ENCODE results near the gene KIAA1191.

The KIAA1191 gene

DNA sequence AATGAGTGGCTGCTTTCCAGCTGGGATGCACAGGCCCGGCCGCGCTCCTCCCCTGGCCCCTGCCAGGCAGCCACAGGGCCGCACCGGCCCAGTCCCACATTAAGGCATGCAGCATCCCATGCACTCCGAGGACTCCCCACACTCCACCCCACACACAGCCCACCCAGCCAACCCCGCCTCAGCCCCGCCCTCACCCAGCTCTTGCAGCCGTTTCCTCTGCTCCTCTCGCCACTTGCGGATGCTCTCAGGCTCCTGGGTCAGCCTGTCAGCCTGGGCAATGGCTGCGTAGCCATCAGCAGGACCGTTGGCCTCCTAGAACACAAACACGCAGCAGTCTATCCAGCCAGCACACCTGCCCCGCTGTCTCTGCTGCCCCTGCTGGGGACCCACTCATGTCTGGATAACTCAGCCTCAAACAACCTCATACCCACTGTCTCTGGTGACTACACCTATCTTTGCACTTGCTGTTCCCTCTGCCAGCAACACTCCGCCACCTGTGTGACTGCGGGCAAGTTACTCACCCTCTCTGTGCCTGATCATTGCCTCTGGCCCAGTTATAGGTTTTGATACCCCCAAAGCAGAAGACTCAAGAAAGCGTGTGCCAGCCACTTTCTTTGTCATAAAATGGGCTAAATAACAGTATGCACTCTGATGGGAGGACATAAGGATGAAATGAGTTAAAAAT, 36.3 kb upstream of the KIAA1191 start:
- TF ChIP-seq CTCF (conservative IDR thresholded peaks at IDR 0.05; ENCODE audit: low read length), result no peak
- no peak for TF ChIP-seq EZH2phosphoT487 (IDR thresholded peaks at IDR 0.05; ENCODE audit: borderline replicate concordance)
- Histone ChIP-seq H4K20me1 (ENCODE audit: insufficient read depth, low read length, poor library complexity, severe bottlenecking) (no peaks in the 10 kb centered on the region), H3K36me3 (ENCODE audit: insufficient read depth, low read length) (no peaks in the 10 kb centered on the region), H3K9ac (ENCODE audit: low read depth, low read length, poor library complexity, severe bottlenecking) (no peak overlapping the region), H2AFZ (ENCODE audit: low read length) (no peak overlapping the region), H3K4me1 (ENCODE audit: insufficient read depth, low read length, poor library complexity, severe bottlenecking) (no peaks in the 10 kb centered on the region), H3K9me3 (ENCODE audit: insufficient read depth, low read depth, low read length) (no peaks in the 10 kb centered on the region), H3K9me2 (replicated peaks; ENCODE audit: low read depth, low read length) (no peaks in the 10 kb centered on the region), H3K4me2 (ENCODE audit: low read depth, low read length, poor library complexity, severe bottlenecking) (no peak overlapping the region), H3K27me3 (ENCODE audit: insufficient read depth, low read length, poor library complexity, severe bottlenecking) (no peaks in the 10 kb centered on the region), H3K79me2 (ENCODE audit: insufficient read depth, low read length) (no peaks in the 10 kb centered on the region), H3K4me3 (ENCODE audit: low read length, poor library complexity, severe bottlenecking) (no peak overlapping the region), H3F3A (ENCODE audit: low read depth) (no peaks in the 10 kb centered on the region)

GRCh38 chr5:176396330-176396729, 34.8 kb upstream of the KIAA1191 start:
- Histone ChIP-seq H3K9ac (ENCODE audit: low read depth, low read length, poor library complexity, severe bottlenecking) (no peak overlapping the region), H3F3A (ENCODE audit: low read depth) (no peaks in the 10 kb centered on the region), H2AFZ (ENCODE audit: low read length) (no peak overlapping the region), H4K20me1 (ENCODE audit: insufficient read depth, low read length, poor library complexity, severe bottlenecking) (no peaks in the 10 kb centered on the region), H3K4me1 (ENCODE audit: insufficient read depth, low read length, poor library complexity, severe bottlenecking) (no peaks in the 10 kb centered on the region), H3K4me3 (ENCODE audit: low read length, poor library complexity, severe bottlenecking) (no peak overlapping the region), H3K4me2 (ENCODE audit: low read depth, low read length, poor library complexity, severe bottlenecking) (no peak overlapping the region), H3K36me3 (ENCODE audit: insufficient read depth, low read length) (no peaks in the 10 kb centered on the region), H3K9me2 (replicated peaks; ENCODE audit: low read depth, low read length) (no peaks in the 10 kb centered on the region), H3K9me3 (ENCODE audit: insufficient read depth, low read depth, low read length) (no peaks in the 10 kb centered on the region), H3K27me3 (ENCODE audit: insufficient read depth, low read length, poor library complexity, severe bottlenecking) (no peaks in the 10 kb centered on the region), H3K79me2 (ENCODE audit: insufficient read depth, low read length) (no peaks in the 10 kb centered on the region)
- no peak for TF ChIP-seq EZH2phosphoT487 (IDR thresholded peaks at IDR 0.05; ENCODE audit: borderline replicate concordance)
- no peak for TF ChIP-seq CTCF (conservative IDR thresholded peaks at IDR 0.05; ENCODE audit: low read length)

DNA sequence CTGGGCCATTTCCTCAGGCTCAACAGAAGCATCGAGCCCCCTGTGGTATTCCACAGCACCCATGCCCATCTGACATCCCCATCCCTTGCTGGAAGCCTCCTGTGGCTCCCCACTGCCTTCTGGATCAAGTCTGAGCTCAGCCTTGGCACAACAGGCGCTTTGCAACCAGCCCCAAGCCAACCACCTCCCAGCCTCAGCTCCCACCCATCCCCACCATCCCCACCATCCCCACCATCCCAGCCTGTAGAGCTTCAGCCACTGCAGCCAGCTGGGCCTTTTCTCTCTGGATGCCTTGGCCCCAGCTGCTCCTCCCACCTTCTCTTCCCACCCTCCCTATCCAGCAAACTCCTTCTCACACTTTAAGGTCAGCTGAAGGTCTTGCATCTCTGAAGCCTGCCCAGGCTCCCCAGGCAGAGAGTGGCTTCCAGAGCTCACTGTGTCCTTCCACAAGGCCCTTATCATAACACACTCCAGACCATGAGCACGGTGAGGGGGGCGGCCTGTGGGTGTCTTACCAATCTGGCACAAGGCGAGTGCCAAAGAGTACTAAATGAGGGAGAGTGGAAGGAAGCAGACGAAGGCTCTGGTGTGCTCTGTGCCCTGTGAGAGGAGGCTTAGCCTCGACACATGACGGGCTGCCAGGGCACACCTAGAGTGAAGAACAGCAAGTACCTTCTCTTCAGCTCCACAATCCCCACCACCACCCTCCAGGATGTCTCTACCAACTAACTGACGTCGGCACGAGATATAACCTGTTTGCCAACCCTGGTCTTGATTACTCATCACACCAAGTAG, 33.5 kb upstream of the KIAA1191 start:
- Histone ChIP-seq H3K9me3 (ENCODE audit: insufficient read depth, low read depth, low read length) (no peaks in the 10 kb centered on the region), H2AFZ (ENCODE audit: low read length) (no peak overlapping the region), H3K9ac (ENCODE audit: low read depth, low read length, poor library complexity, severe bottlenecking) (no peak overlapping the region), H3K27me3 (ENCODE audit: insufficient read depth, low read length, poor library complexity, severe bottlenecking) (no peaks in the 10 kb centered on the region), H3K4me2 (ENCODE audit: low read depth, low read length, poor library complexity, severe bottlenecking) (no peak overlapping the region), H3K9me2 (replicated peaks; ENCODE audit: low read depth, low read length) (no peaks in the 10 kb centered on the region), H3K79me2 (ENCODE audit: insufficient read depth, low read length) (peaks cover 7% of the 10 kb centered on the region; the same call in 1 of the 2 replicates), H3F3A (ENCODE audit: low read depth) (no peaks in the 10 kb centered on the region), H3K36me3 (ENCODE audit: insufficient read depth, low read length) (no peaks in the 10 kb centered on the region), H3K4me1 (ENCODE audit: insufficient read depth, low read length, poor library complexity, severe bottlenecking) (no peaks in the 10 kb centered on the region), H3K4me3 (ENCODE audit: low read length, poor library complexity, severe bottlenecking) (no peak overlapping the region), H4K20me1 (ENCODE audit: insufficient read depth, low read length, poor library complexity, severe bottlenecking) (no peaks in the 10 kb centered on the region)
- no peak for TF ChIP-seq EZH2phosphoT487 (IDR thresholded peaks at IDR 0.05; ENCODE audit: borderline replicate concordance)
- TF ChIP-seq CTCF (conservative IDR thresholded peaks at IDR 0.05; ENCODE audit: low read length), result no peak

All from Loucy (cell line).